A549 (cell line): ENCODE measurements around the gene ACSF3. TPM values are rescaled to one million over a fixed set of nuclear protein-coding genes. Genes with fewer than 3 reads are reported as not detected.

Source experiments
- ATAC-seq, 2 experiments: fragments of 200-7000 bp in 1 of 2; fragments of >200 bp in 1 of 2; cut with Nextera tagmentation in 1 of 2; cut with Tn5 transposase in 1 of 2; 3 replicates each; pipeline versions ENCODE4 v1.8.0 to v1.9.1; 2018 to 2020; ENCODE audit warnings: mild to moderate bottlenecking in 1 of 2, moderate library complexity in 1 of 2
- CTCF ChIA-PET: fragments of 300-600 bp; sonication (Branson Sonifier 250); formaldehyde crosslinking; extraction: SDS; loops from one replicate; lab custom pipeline; 2021; ENCODE audit warnings: antibody characterized with exemption, inconsistent platforms; lab: Yijun Ruan, JAX
- POLR2A ChIA-PET: fragments of 350-600 bp; formaldehyde crosslinking; extraction: SDS; loops from one replicate; lab custom pipeline; 2021; ENCODE audit warnings: antibody characterized with exemption, inconsistent platforms; lab: Yijun Ruan, JAX
- DNase-seq, 2 experiments: peaks; one replicate each; pipeline versions ENCODE4 v3.0.0 to v3.0.0-alpha.2; 2011 to 2016; ENCODE audit warnings: low read depth in 1 of 2, low spot score in 1 of 2
- FAIRE-seq: peaks from 2 replicates; lab custom pipeline; 2011; peaks lifted over from hg19 to GRCh38; lab: Jason Lieb, UNC
- H3K27ac ChIP-seq, 2 experiments: fragments of >200 bp; sonication (Bioruptor Twin); formaldehyde crosslinking; 3 replicates each; pipeline ENCODE4 v1.5.1; 2016 to 2017
- H3K4me1 ChIP-seq: fragments of >200 bp; sonication (Bioruptor Twin); formaldehyde crosslinking; 3 replicates; pipeline ENCODE4 v1.6.1; 2016
- H3K4me2 ChIP-seq: fragments of >200 bp; sonication (Bioruptor Twin); formaldehyde crosslinking; 3 replicates; pipeline ENCODE4 v1.6.1; 2016
- H3K4me3 ChIP-seq: fragments of >200 bp; sonication (Bioruptor Twin); formaldehyde crosslinking; 3 replicates; pipeline ENCODE4 v1.5.1; 2016
- H3K9me3 ChIP-seq: fragments of >200 bp; sonication (Bioruptor Twin); formaldehyde crosslinking; 3 replicates; pipeline ENCODE4 v1.6.1; 2016
- BHLHE40 ChIP-seq: IDR thresholded peaks from 2 replicates; pipeline ENCODE4 v1.6.1; 2012; ENCODE audit warnings: low read depth, low read length, inconsistent platforms
- CBX2 ChIP-seq: fragments of 200-600 bp; sonication (generic); IDR thresholded peaks from 2 replicates; pipeline ENCODE4 v1.6.1; 2016; ENCODE audit warnings: low read depth, mild to moderate bottlenecking, borderline replicate concordance
- CEBPB ChIP-seq, 2 experiments: fragments of >200 bp in 1 of 2; sonication (Bioruptor Twin) in 1 of 2; formaldehyde crosslinking in 1 of 2; IDR thresholded peaks; 2 replicates each; pipeline ENCODE4 v1.6.1; 2012 to 2016
- CHD2 ChIP-seq: fragments of 150-350 bp; IDR thresholded peaks from 2 replicates; pipeline ENCODE4 v1.6.1; 2014; ENCODE audit warnings: low read length; ENCODE audit not compliant: partially characterized antibody
- CTCF ChIP-seq: fragments of >200 bp; sonication (Bioruptor Twin); formaldehyde crosslinking; IDR thresholded peaks from 3 replicates; pipeline ENCODE4 v1.5.1; 2016
- EHMT2 ChIP-seq: fragments of 200-600 bp; sonication (generic); IDR thresholded peaks from 2 replicates; pipeline ENCODE4 v1.6.1; 2016; ENCODE audit warnings: antibody characterized with exemption, low read depth, mild to moderate bottlenecking, moderate library complexity
- ESRRA ChIP-seq: fragments of 150-350 bp; IDR thresholded peaks from 2 replicates; pipeline ENCODE4 v1.6.1; 2014; ENCODE audit warnings: mild to moderate bottlenecking, low read length, borderline replicate concordance
- FOSB ChIP-seq: fragments of 250-450 bp; sonication (Bioruptor Pico); IDR thresholded peaks from 2 replicates; pipeline ENCODE4 v1.5.0; 2020; ENCODE audit warnings: mild to moderate bottlenecking, moderate library complexity
- HEYL ChIP-seq: fragments of 250-450 bp; sonication (Bioruptor Pico); IDR thresholded peaks from 2 replicates; pipeline ENCODE4 v1.8.0; 2021; ENCODE audit warnings: mild to moderate bottlenecking, moderate library complexity
- HMGXB4 ChIP-seq: fragments of 250-450 bp; sonication (Bioruptor Pico); IDR thresholded peaks from 2 replicates; pipeline ENCODE4 v1.5.0; 2021; ENCODE audit warnings: mild to moderate bottlenecking, moderate library complexity, borderline replicate concordance
- HOXB13 ChIP-seq: fragments of 250-450 bp; sonication (Bioruptor Pico); IDR thresholded peaks from 2 replicates; pipeline ENCODE4 v1.5.0; 2020; ENCODE audit warnings: low read depth, mild to moderate bottlenecking, moderate library complexity
- HOXB5 ChIP-seq: fragments of 250-450 bp; sonication (Bioruptor Pico); IDR thresholded peaks from 2 replicates; pipeline ENCODE4 v1.5.0; 2020; ENCODE audit warnings: mild to moderate bottlenecking, moderate library complexity
- JUN ChIP-seq, 2 experiments: fragments of >200 bp; sonication (Bioruptor Twin); formaldehyde crosslinking; IDR thresholded peaks; 2 replicates in 1 of 2; 3 replicates in 1 of 2; pipeline ENCODE4 v1.6.1; 2016 to 2017
- MAX ChIP-seq: IDR thresholded peaks from 2 replicates; pipeline ENCODE4 v1.6.1; 2012
- MAZ ChIP-seq: fragments of 150-350 bp; IDR thresholded peaks from 2 replicates; pipeline ENCODE4 v1.6.1; 2014; ENCODE audit warnings: antibody characterized with exemption, low read depth, low read length, borderline replicate concordance
- POLR2A ChIP-seq: IDR thresholded peaks from 2 replicates; pipeline ENCODE4 v1.6.1; 2012; ENCODE audit warnings: mild to moderate bottlenecking, low read length
- POLR2AphosphoS2 ChIP-seq: conservative IDR thresholded peaks from 2 replicates; pipeline ENCODE4 v1.6.1; 2012; ENCODE audit warnings: low read length, improper control_type of control experiment, inconsistent platforms
- RAD21 ChIP-seq, 2 experiments: fragments of >200 bp in 1 of 2; sonication (Bioruptor Twin) in 1 of 2; formaldehyde crosslinking in 1 of 2; IDR thresholded peaks in 1 of 2; conservative IDR thresholded peaks in 1 of 2; 2 replicates in 1 of 2; 3 replicates in 1 of 2; pipeline ENCODE4 v1.6.1; 2012 to 2018; ENCODE audit warnings: inconsistent platforms in 1 of 2
- RARB ChIP-seq: fragments of 250-450 bp; sonication (Bioruptor Pico); IDR thresholded peaks from 2 replicates; pipeline ENCODE4 v1.8.0; 2021; ENCODE audit warnings: mild to moderate bottlenecking, moderate library complexity
- RCOR1 ChIP-seq: fragments of 150-350 bp; IDR thresholded peaks from 2 replicates; pipeline ENCODE4 v1.6.1; 2014; ENCODE audit warnings: antibody characterized with exemption, low read length, low read depth
- RNF2 ChIP-seq: fragments of 200-600 bp; sonication (generic); IDR thresholded peaks from 2 replicates; pipeline ENCODE4 v1.6.1; 2016; ENCODE audit warnings: low read depth, mild to moderate bottlenecking, antibody characterized with exemption, moderate library complexity, borderline replicate concordance
- SMC3 ChIP-seq: fragments of >200 bp; sonication (Bioruptor Twin); formaldehyde crosslinking; IDR thresholded peaks from 3 replicates; pipeline ENCODE4 v1.6.1; 2018; ENCODE audit warnings: inconsistent platforms
- USF2 ChIP-seq: fragments of 450-650 bp; IDR thresholded peaks from 2 replicates; pipeline ENCODE4 v1.6.1; 2014; ENCODE audit warnings: antibody characterized with exemption
- ZC3H11A ChIP-seq: fragments of 450-650 bp; IDR thresholded peaks from 2 replicates; pipeline ENCODE4 v1.6.1; 2014; ENCODE audit warnings: antibody characterized with exemption, mild to moderate bottlenecking
- ZSCAN20 ChIP-seq: fragments of 250-450 bp; sonication (Bioruptor Pico); IDR thresholded peaks from 2 replicates; pipeline ENCODE4 v1.8.0; 2022; ENCODE audit warnings: mild to moderate bottlenecking, moderate library complexity
- WGBS: methylation state at CpG from one replicate; pipeline ENCODE4 v1.1.6; 2017; ENCODE audit errors: missing lambda C conversion rate; 5-methylcytosine and 5-hydroxymethylcytosine counted together
- polyA plus RNA-seq, 4 experiments: library from polyadenylated mRNA; depleted of rRNA in 3 of 4; stranded (reverse); fragments of >200 nt; fragmentation: RNase III in 1 of 4; extraction: RNeasy Plus Mini Kit Qiagen cat#74134 plus additional on column Dnase treatment in 1 of 4; gene quantifications; 2 replicates in 3 of 4; 3 replicates in 1 of 4; pipeline ENCODE4 v1.2.3, GENCODE V29; 2011 to 2017

The ACSF3 gene
- polyA plus RNA-seq, 2 of the 4 experiments (the other 2 are of a cell fraction): 9.8 to 13.1 TPM

GRCh38 chr16:89170346-89171215 is 76.9 kb downstream of the ACSF3 start:
- peak overlapping the region in 1 of 2 experiments; percentile 67; a peak in 2 of 6 replicates for H3K27ac ChIP-seq
- no peaks in the 10 kb centered on the region for H3K9me3 ChIP-seq
- TF ChIP-seq EHMT2 (no peak), FOSB (CRISPR knock-in tag) (no peak), HEYL (no peak), SMC3 (no peak), CHD2 (no peak), POLR2AphosphoS2 (no peak), RNF2 (no peak), ZSCAN20 (no peak), POLR2A (no peak), HMGXB4 (no peak), CTCF (peak; percentile 17; the same call in 1 of the 3 replicates), RCOR1 (no peak), HOXB5 (no peak), ZC3H11A (no peak), RAD21 (conservative IDR thresholded peaks at IDR 0.05 in 1 of 2, IDR thresholded peaks at IDR 0.05 in 1 of 2) (0 out of 5 replicates have a peak, but pooled peaks of 1 of the 2 experiments have one; percentile 11), ESRRA (no peak), RARB (CRISPR knock-in tag) (no peak)
- POLR2A ChIA-PET: no interaction called here
- peak overlapping the region; percentile 85 for H3K4me2 ChIP-seq
- CTCF ChIA-PET: interaction anchor here (0.6 to 1.8 kb wide), 4 partner anchors 230 to 433 kb away, joined by 3 to 6 read pairs (median 4); partner anchors contain the start of gene APRT
- peak overlapping the region; percentile 37; the same call in 2 of the 3 replicates for H3K4me3 ChIP-seq
- peaks cover 21% of the 10 kb centered on the region for H3K4me1 ChIP-seq
- 46% methylated on average over 28 of the region's 34 CpGs for WGBS
- ATAC-seq: no peak; a peak in 1 of 6 replicates
- FAIRE-seq: no peak
- peak in 1 of 2 experiments; percentile 41 for DNase-seq

- FAIRE-seq: no peak
- POLR2A ChIA-PET: interaction anchor here (0.6 kb wide), 1 partner anchor 464 kb away, joined by 3 read pairs; no protein-coding TSS in a partner anchor
- TF ChIP-seq HEYL: no peak
- TF ChIP-seq JUN (IDR thresholded peaks at IDR 0.05): no peak
- TF ChIP-seq CBX2: no peak
- peak; percentile 41 for TF ChIP-seq USF2
- TF ChIP-seq BHLHE40: peak; percentile 74
- no peak for TF ChIP-seq CTCF
- no peak for TF ChIP-seq HOXB5
- TF ChIP-seq CEBPB (IDR thresholded peaks at IDR 0.05): no peak
- TF ChIP-seq EHMT2: no peak
- TF ChIP-seq HOXB13: no peak
- TF ChIP-seq MAZ: no peak
- TF ChIP-seq ZSCAN20: no peak
- TF ChIP-seq CHD2: no peak
- TF ChIP-seq MAX: peak; percentile 31
Measured at GRCh38 chr16:89171216-89172170, 77.8 kb downstream of the ACSF3 start, which contains the start of gene CDH15. Gene CDH15, plus strand, starts transcription at chr16:89171748. Its CDS starts 84 bp downstream, at chr16:89171832.

More at GRCh38 chr16:89171216-89172170, 77.8 kb downstream of the ACSF3 start, which contains the start of gene CDH15:
- H3K9me3 ChIP-seq: no peaks in the 10 kb centered on the region
- DNase-seq: peak; percentile 94 to 96
- peak within 1 kb of the TSS; percentile 37; the same call in 2 of the 3 replicates for H3K4me3 ChIP-seq
- WGBS: 6% methylated on average over 3 of the region's 74 CpGs
- ATAC-seq: peak; percentile 65 to 82
- H3K4me1 ChIP-seq: peaks cover 21% of the 10 kb centered on the region
- H3K27ac ChIP-seq: peak within 1 kb of the TSS in 1 of 2 experiments; percentile 67; a peak in 2 of 6 replicates
- peak within 1 kb of the TSS; percentile 85 for H3K4me2 ChIP-seq
- CTCF ChIA-PET: interaction anchor here (1.1 to 1.8 kb wide), 3 partner anchors 231 to 434 kb away, joined by 3 to 6 read pairs (median 4); partner anchors contain the start of gene APRT
